ENCODE data around the gene ALDH1A2.
"Not testable (repeated sequence)": the region's sequence is repeated elsewhere in the genome, so short reads cannot be mapped to it uniquely, and the experiment has no call there.

The ALDH1A2 gene

GRCh38 chr15:58081891-58082290, 16.4 kb upstream of the ALDH1A2 start:
- no peak overlapping the region for H3K4me3 ChIP-seq (ENCODE audit: low read depth, low read length)
- TF ChIP-seq, protein P1, sequence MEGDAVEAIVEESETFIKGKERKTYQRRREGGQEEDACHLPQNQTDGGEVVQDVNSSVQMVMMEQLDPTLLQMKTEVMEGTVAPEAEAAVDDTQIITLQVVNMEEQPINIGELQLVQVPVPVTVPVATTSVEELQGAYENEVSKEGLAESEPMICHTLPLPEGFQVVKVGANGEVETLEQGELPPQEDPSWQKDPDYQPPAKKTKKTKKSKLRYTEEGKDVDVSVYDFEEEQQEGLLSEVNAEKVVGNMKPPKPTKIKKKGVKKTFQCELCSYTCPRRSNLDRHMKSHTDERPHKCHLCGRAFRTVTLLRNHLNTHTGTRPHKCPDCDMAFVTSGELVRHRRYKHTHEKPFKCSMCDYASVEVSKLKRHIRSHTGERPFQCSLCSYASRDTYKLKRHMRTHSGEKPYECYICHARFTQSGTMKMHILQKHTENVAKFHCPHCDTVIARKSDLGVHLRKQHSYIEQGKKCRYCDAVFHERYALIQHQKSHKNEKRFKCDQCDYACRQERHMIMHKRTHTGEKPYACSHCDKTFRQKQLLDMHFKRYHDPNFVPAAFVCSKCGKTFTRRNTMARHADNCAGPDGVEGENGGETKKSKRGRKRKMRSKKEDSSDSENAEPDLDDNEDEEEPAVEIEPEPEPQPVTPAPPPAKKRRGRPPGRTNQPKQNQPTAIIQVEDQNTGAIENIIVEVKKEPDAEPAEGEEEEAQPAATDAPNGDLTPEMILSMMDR (conservative IDR thresholded peaks at IDR 0.05; ENCODE audit: low read depth, low read length) = no peak
- no peak for DNase-seq (ENCODE audit: low read depth)

- TF ChIP-seq, protein P1 (conservative IDR thresholded peaks at IDR 0.05; ENCODE audit: low read depth, low read length) = no peak
- DNase-seq (ENCODE audit: low read depth) = no peak
- H3K4me3 ChIP-seq (ENCODE audit: low read depth, low read length) = no peak overlapping the region
Measured at GRCh38 chr15:58081456-58081855, 15.9 kb upstream of the ALDH1A2 start.

DNA sequence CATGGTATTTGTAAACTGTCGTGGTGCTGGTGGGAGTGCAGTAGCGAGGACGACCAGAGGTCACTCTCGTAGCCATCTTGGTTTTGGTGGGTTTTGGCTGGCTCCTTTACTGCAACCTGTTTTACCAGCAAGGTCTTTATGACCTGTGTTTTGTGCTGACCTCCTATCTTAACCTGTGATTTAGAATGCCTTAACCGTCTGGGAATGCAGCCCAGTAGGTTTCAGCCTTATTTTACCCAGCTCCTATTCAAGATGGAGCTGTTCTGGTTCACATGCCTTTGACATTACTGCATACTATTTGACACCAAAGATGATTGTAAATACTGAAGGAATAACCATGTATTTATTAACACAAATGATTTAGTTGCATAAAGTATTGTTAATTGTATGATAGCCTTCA, 15.4 kb upstream of the ALDH1A2 start:
- not testable (repeated sequence) for H3K4me3 ChIP-seq (ENCODE audit: low read depth, low read length); DNase-seq (ENCODE audit: low read depth)

DNA sequence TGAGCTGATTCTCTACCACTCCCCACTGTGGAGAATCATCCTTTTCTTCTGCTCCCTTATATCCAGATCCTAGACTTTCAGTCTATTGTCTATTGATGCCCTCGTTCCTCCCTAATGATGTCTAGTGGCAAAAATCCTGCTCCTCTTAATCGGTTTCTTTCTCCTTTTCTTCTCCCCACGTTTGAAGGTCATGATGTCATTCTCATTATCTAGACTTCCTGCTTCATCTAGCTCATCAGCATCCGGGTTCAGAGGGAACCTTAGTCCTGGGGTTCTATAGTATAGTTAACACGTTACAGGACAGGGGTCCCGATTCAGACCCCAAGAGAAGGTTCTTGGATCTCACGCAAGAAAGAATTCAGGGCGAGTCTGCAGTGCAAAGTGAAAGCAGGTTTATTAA, 14.9 kb upstream of the ALDH1A2 start:
- TF ChIP-seq, protein P1 (conservative IDR thresholded peaks at IDR 0.05; ENCODE audit: low read depth, low read length) = no peak
- no peak for DNase-seq (ENCODE audit: low read depth)
- no peak overlapping the region for H3K4me3 ChIP-seq (ENCODE audit: low read depth, low read length)

GRCh38 chr15:58078591-58078990, 13.1 kb upstream of the ALDH1A2 start:
- TF ChIP-seq, protein P1 (conservative IDR thresholded peaks at IDR 0.05; ENCODE audit: low read depth, low read length) = no peak
- no peak for DNase-seq (ENCODE audit: low read depth)
- H3K4me3 ChIP-seq (ENCODE audit: low read depth, low read length) = no peak overlapping the region

- TF ChIP-seq, protein P1 (conservative IDR thresholded peaks at IDR 0.05; ENCODE audit: low read depth, low read length) = peak; percentile 50
- no peak overlapping the region for H3K4me3 ChIP-seq (ENCODE audit: low read depth, low read length)
- DNase-seq (ENCODE audit: low read depth) = peak; percentile 34
Measured at GRCh38 chr15:58077427-58077826, 11.9 kb upstream of the ALDH1A2 start.

- H3K4me3 ChIP-seq (ENCODE audit: low read depth, low read length) = no peak overlapping the region
- no peak for DNase-seq (ENCODE audit: low read depth)
- TF ChIP-seq, protein P1 (conservative IDR thresholded peaks at IDR 0.05; ENCODE audit: low read depth, low read length) = no peak
Measured at GRCh38 chr15:58074452-58074851, 8.9 kb upstream of the ALDH1A2 start.

Measured in choroid plexus epithelial cell (primary cell).